ENCODE data around the gene PCAT6. TPM values are rescaled to one million over a fixed set of nuclear protein-coding genes. Genes with fewer than 3 reads are reported as not detected.

Gene PCAT6
- total RNA-seq, 4 donors from 2014 or later: not detected

GRCh38 chr1:202836623-202837403 is 26.1 kb downstream of the PCAT6 start:
- H3K27me3 ChIP-seq: no peaks in the 10 kb centered on the region
- H3K27ac ChIP-seq: no peak overlapping the region
- no peaks in the 10 kb centered on the region for H3K4me1 ChIP-seq
- no peak overlapping the region for H3K4me3 ChIP-seq
- no peaks in the 10 kb centered on the region for H3K9me3 ChIP-seq
- DNase-seq: no peak
- TF ChIP-seq POLR2A (IDR thresholded peaks at IDR 0.05): no peak
- no peak for TF ChIP-seq CTCF (IDR thresholded peaks at IDR 0.05)
- intact Hi-C loops (cut with DNase I; ENCODE audit: low total_unique reads): no loop called here
- H3K36me3 ChIP-seq: no peaks in the 10 kb centered on the region

- Histone ChIP-seq H3K27ac (no peak overlapping the region), H3K27me3 (no peaks in the 10 kb centered on the region), H3K36me3 (no peaks in the 10 kb centered on the region), H3K4me3 (no peak overlapping the region), H3K9me3 (no peaks in the 10 kb centered on the region), H3K4me1 (no peaks in the 10 kb centered on the region)
- DNase-seq: no peak
- TF ChIP-seq CTCF (IDR thresholded peaks at IDR 0.05): no peak
- TF ChIP-seq POLR2A (IDR thresholded peaks at IDR 0.05): no peak
- intact Hi-C loops (cut with DNase I; ENCODE audit: low total_unique reads): no loop called here
Observed at GRCh38 chr1:202837746-202838262, 27.1 kb downstream of the PCAT6 start.

- Histone ChIP-seq H3K9me3 (no peaks in the 10 kb centered on the region), H3K4me3 (no peak overlapping the region), H3K4me1 (no peaks in the 10 kb centered on the region), H3K36me3 (no peaks in the 10 kb centered on the region), H3K27ac (no peak overlapping the region), H3K27me3 (no peaks in the 10 kb centered on the region)
- intact Hi-C loops (cut with DNase I; ENCODE audit: low total_unique reads): no loop called here
- DNase-seq: no peak
- TF ChIP-seq POLR2A (IDR thresholded peaks at IDR 0.05): no peak
- no peak for TF ChIP-seq CTCF (IDR thresholded peaks at IDR 0.05)
Observed at GRCh38 chr1:202843081-202843480, 32.3 kb downstream of the PCAT6 start.

GRCh38 chr1:202844259-202844658 is 33.5 kb downstream of the PCAT6 start:
- TF ChIP-seq CTCF (IDR thresholded peaks at IDR 0.05) (no peak), POLR2A (IDR thresholded peaks at IDR 0.05) (no peak)
- intact Hi-C loops (cut with DNase I; ENCODE audit: low total_unique reads): no loop called here
- no peaks in the 10 kb centered on the region for H3K4me1 ChIP-seq

GRCh38 chr1:202844935-202845334 is 34.2 kb downstream of the PCAT6 start:
- intact Hi-C loops (cut with DNase I; ENCODE audit: low total_unique reads): no loop called here
- Histone ChIP-seq H3K9me3 (no peaks in the 10 kb centered on the region), H3K4me1 (no peaks in the 10 kb centered on the region), H3K27ac (no peak overlapping the region), H3K27me3 (no peaks in the 10 kb centered on the region), H3K4me3 (no peak overlapping the region), H3K36me3 (no peaks in the 10 kb centered on the region)
- TF ChIP-seq POLR2A (IDR thresholded peaks at IDR 0.05) (no peak), CTCF (IDR thresholded peaks at IDR 0.05) (no peak)
- DNase-seq: no peak

More at GRCh38 chr1:202844259-202844658, 33.5 kb downstream of the PCAT6 start:
- H3K36me3 ChIP-seq: no peaks in the 10 kb centered on the region
- no peak overlapping the region for H3K27ac ChIP-seq
- H3K27me3 ChIP-seq: no peaks in the 10 kb centered on the region
- no peak for DNase-seq
- no peak overlapping the region for H3K4me3 ChIP-seq
- no peaks in the 10 kb centered on the region for H3K9me3 ChIP-seq
